ENCODE data around the gene CCR5.

DNA sequence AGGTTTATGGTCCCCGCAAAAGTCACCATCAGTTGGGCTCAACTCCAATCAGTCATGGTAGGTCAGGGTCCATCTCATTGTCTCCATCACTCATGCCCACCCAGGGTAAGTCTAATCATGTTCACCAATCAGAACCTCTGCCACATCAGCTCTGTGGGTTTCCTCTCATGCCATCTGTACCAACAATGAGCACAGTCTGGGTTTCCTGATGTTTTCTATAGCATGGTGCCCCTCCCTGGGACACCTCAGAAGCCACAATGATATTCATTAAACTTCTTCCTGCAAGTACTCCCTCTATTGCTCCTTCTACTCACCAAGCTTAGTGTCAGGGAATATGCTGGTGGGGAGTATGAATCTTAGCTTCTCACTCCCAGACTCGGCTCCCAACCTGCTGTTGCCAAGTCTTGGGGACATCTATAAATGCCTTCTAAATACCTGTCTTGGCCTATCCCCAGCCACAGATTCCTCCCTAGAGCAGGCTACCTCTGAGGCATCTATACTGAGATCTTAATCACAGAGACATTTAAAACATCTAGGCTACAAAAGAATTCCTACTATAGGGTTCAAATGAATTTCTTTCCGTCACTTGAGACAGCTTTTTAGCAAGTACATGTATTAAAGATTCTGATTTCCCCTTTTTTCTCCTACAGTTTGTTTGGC is 21.8 kb upstream of the CCR5 start:
- TF ChIP-seq, protein P1, sequence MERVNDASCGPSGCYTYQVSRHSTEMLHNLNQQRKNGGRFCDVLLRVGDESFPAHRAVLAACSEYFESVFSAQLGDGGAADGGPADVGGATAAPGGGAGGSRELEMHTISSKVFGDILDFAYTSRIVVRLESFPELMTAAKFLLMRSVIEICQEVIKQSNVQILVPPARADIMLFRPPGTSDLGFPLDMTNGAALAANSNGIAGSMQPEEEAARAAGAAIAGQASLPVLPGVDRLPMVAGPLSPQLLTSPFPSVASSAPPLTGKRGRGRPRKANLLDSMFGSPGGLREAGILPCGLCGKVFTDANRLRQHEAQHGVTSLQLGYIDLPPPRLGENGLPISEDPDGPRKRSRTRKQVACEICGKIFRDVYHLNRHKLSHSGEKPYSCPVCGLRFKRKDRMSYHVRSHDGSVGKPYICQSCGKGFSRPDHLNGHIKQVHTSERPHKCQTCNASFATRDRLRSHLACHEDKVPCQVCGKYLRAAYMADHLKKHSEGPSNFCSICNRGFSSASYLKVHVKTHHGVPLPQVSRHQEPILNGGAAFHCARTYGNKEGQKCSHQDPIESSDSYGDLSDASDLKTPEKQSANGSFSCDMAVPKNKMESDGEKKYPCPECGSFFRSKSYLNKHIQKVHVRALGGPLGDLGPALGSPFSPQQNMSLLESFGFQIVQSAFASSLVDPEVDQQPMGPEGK (CRISPR knock-in tag; IDR thresholded peaks at IDR 0.05; ENCODE audit: borderline replicate concordance): no peak
- TF ChIP-seq, protein P2, sequence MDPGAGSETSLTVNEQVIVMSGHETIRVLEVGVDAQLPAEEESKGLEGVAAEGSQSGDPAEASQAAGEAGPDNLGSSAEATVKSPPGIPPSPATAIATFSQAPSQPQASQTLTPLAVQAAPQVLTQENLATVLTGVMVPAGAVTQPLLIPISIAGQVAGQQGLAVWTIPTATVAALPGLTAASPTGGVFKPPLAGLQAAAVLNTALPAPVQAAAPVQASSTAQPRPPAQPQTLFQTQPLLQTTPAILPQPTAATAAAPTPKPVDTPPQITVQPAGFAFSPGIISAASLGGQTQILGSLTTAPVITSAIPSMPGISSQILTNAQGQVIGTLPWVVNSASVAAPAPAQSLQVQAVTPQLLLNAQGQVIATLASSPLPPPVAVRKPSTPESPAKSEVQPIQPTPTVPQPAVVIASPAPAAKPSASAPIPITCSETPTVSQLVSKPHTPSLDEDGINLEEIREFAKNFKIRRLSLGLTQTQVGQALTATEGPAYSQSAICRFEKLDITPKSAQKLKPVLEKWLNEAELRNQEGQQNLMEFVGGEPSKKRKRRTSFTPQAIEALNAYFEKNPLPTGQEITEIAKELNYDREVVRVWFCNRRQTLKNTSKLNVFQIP (CRISPR knock-in tag; IDR thresholded peaks at IDR 0.05; ENCODE audit: borderline replicate concordance, low read depth): no peak

Data from SK-N-SH treated with all-trans-retinoic acid at 6 μM for 48 hours (cell line).